GM10266 (cell line): ENCODE results near the gene PPP2R2D.

Experiments
- DNase-seq: peaks from one replicate; pipeline ENCODE4 v3.0.0; 2012; ENCODE audit errors: extremely low spot score
- TF ChIP-seq, protein P1 (sequence below): IDR thresholded peaks from 2 replicates; pipeline ENCODE4 v1.5.1; 2012; ENCODE audit warnings: mild to moderate bottlenecking, low read depth; ENCODE audit not compliant: control insufficient read depth, insufficient read depth; ENCODE audit errors: missing control alignments

PPP2R2D gene

DNA sequence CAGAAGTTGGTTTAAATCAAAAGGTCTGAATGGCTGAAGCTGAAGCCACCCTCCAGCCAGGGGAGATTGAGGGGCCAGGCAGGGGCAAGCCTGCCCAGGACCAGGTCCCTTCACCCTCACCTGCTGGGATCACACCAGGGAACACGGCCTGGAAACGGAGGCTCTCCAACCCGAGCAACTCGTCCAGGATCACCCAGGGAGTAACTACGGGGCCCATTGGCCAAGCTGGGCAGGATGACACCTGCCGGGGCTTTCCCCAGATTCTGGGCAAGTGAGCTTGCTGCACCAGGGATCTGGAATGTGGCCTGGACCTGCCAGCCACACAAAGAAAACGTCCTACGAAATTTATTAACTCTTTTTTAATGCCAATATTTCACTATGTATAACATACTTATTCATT, 30.4 kb upstream of the PPP2R2D start:
- TF ChIP-seq, protein P1, sequence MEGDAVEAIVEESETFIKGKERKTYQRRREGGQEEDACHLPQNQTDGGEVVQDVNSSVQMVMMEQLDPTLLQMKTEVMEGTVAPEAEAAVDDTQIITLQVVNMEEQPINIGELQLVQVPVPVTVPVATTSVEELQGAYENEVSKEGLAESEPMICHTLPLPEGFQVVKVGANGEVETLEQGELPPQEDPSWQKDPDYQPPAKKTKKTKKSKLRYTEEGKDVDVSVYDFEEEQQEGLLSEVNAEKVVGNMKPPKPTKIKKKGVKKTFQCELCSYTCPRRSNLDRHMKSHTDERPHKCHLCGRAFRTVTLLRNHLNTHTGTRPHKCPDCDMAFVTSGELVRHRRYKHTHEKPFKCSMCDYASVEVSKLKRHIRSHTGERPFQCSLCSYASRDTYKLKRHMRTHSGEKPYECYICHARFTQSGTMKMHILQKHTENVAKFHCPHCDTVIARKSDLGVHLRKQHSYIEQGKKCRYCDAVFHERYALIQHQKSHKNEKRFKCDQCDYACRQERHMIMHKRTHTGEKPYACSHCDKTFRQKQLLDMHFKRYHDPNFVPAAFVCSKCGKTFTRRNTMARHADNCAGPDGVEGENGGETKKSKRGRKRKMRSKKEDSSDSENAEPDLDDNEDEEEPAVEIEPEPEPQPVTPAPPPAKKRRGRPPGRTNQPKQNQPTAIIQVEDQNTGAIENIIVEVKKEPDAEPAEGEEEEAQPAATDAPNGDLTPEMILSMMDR = no peak
- DNase-seq = no peak

DNA sequence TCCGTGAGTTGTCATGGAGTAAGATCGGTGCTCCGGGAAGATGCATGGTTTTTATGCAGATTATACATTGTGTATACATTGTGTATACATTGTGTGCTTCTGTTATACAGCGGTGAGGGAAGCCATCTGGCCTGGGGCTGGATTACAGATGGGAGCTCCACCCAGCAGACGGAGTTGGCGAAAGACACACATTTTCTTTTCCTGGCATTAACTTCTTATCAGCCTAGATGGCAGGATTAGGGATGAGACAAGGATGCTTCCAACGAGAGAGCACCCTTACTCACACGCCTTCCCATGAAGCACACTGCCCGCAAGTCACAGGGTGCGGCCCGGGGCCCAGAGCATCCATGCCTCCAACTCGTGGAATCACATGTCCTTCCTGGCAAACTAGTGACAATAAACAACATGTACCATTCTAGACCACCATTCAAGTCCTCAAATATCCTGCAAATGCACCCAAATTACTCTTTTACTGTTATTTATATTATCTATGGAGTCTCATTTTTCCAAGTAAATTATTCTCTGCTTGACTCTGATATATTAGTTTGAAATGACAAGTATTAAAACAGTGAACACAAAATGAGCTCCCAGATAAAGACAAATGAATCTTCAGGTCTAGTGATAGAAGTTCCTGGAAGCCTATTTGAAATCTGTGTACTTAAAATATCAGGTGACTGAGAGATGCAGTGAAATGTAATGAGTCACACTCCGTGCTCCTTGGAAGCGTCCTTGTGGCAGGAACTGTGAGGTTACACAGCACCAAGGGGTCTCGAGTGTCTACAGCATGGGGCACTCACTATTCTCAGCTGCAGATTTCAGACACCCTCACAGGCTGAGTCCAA, 29.8 kb upstream of the PPP2R2D start:
- DNase-seq = no peak
- TF ChIP-seq, protein P1 = no peak

DNA sequence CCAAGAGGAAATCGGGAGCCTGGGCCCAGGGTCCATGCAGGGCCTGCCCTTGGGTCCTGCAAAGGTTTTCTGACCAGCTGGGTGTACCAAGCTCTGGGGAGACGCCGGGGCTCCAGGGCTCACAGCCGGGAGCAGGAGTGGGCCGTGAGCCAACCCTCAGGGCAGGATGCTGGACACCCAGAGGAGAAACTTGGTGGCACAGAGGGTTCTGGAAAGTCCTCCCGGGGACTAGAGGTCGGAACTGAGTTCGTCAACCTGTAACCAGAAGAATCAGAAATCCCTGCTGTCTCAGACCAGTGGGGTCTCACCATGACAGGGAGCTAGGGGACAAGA, 29.2 kb upstream of the PPP2R2D start:
- TF ChIP-seq, protein P1 = no peak
- no peak for DNase-seq

DNA sequence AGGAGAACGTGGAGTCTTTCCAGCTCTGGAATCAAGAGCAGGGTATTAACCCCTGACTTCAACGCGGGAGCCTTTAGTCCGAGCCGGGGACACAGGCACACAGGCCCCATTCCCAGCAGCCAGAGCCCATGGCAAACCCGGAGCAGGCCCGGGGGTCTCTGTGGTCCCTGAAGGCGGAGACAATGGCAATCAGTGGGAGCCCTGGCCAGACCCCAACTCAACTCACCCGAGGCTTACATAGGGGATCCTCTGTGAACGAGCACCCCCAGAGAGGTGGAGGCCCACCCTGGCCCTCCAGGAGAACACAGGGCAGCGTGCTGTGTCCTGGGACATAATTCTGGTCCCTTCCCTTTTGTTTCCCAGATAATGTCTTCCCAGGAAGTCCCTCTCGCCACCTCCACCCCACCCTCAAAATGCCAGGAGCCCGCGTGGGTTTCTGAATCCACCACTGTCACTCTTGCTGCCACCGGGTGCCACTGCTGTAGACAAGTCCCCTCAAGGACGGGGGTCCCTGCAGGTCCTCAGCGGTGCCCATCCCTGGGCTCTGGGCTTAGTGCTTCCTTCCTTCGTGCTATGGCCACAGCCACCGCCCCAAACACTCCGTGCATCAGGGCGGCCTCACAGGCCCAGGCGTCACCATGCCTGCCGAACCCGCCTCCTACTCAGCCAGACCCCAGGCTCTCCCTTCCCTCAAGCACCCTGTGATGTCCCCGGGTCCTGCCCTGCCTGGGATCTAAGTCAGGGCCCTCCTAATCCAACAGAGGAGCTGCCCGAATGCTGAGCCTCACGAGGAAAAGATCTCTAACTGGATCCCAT, 28.6 kb upstream of the PPP2R2D start:
- DNase-seq = no peak

DNA sequence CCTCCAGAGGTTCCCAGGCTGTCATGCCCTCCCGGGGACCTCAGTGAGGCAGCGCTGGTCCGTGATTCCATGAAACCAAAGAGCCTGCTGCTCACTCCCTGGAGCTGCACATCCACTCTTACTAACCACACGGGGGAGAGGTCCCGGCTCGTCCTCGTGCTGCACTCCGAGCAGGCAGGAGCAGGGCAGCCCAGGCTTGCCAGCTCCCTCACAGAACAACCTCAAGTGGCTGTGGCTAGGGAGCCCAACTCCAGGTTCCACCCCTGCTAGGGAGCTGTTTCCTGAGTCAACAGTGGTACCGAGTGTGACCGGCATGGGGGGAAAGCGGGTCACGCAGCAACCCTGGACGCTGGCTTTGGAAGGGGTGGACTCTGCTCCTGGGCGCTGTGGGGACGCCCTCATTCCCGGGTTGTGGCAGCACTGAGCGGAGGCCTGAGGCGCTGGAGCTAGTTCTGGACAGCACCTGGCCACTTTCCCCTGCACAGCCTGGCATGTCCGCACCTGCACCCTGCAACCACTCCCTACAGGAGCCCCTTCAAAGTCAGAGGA, 27.9 kb upstream of the PPP2R2D start:
- DNase-seq = no peak

More for the DNA sequence above, 28.6 kb upstream of the PPP2R2D start:
- TF ChIP-seq, protein P1 = no peak

DNA sequence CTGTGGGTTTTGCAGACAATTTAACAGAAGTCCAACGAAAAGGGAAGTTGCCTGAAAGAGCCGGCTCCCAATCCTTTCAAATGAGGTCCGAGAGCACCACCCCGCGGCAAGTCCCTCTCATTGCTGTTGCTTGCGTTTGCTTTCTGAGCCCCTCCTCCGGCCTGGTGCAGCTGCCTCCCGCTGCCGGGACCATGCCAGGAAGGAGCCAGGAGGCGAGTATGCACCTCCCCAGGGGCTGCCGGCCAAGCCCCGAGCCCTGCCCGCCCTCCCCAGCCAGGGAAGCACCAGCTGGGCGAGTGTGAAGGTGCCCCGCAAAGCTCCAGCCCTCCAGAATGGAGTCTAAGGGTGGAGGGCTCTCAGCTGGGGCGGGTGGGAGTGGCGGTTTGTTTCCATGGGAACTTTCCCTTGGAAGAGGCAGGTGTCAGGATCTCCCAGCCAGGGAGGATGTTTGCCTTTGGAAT, 25.8 kb upstream of the PPP2R2D start:
- TF ChIP-seq, protein P1 = peak; percentile 84

More for the DNA sequence above, 27.9 kb upstream of the PPP2R2D start:
- TF ChIP-seq, protein P1 = no peak

DNA sequence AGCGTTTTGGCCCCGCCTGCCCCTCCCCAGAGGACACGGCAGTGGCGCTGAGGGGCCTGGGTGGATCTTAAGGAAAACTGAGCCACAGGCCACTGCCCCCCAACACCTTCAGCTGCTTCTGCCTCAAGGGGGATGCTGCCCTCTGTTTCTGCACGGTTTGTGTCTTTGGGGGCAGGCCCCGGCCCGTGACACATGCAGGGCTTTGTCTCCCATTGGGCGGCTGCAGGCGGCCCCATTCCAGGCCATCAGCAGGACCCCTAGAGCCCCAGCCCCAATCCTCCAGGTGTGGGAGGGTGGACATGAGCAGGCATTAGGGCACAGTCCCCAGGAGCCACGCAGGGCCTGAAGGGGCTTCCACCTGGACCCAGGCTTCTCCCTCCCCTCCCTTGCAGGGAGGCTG, 25.3 kb upstream of the PPP2R2D start:
- DNase-seq = no peak
- TF ChIP-seq, protein P1 = no peak

More for the DNA sequence above, 25.8 kb upstream of the PPP2R2D start:
- DNase-seq = peak; percentile 83
